GM06990 (cell line): ENCODE measurements around the gene INIP.

ENCODE experiments used
- DNase-seq: peaks from one replicate; pipeline ENCODE4 v3.0.0-alpha.2; 2011; ENCODE audit not compliant: insufficient read length; ENCODE audit errors: extremely low read depth
- H3K27me3 ChIP-seq: replicated peaks from 2 replicates; pipeline ENCODE4 v1.6.0; 2011; ENCODE audit warnings: low read length; ENCODE audit not compliant: control insufficient read depth, insufficient read depth
- H3K36me3 ChIP-seq: 2 replicates; pipeline ENCODE4 v1.5.1; 2011; ENCODE audit warnings: low read length; ENCODE audit not compliant: control insufficient read depth, insufficient read depth
- H3K4me3 ChIP-seq: replicated peaks from 2 replicates; pipeline ENCODE4 v1.5.1; 2011; ENCODE audit warnings: low read depth, mild to moderate bottlenecking, control low read depth, low read length
- CTCF ChIP-seq: IDR thresholded peaks from 2 replicates; pipeline ENCODE4 v1.5.1; 2011; ENCODE audit warnings: low read length, control low read depth, mild to moderate bottlenecking, inconsistent platforms; ENCODE audit not compliant: insufficient read depth, poor library complexity, severe bottlenecking

INIP gene

DNA sequence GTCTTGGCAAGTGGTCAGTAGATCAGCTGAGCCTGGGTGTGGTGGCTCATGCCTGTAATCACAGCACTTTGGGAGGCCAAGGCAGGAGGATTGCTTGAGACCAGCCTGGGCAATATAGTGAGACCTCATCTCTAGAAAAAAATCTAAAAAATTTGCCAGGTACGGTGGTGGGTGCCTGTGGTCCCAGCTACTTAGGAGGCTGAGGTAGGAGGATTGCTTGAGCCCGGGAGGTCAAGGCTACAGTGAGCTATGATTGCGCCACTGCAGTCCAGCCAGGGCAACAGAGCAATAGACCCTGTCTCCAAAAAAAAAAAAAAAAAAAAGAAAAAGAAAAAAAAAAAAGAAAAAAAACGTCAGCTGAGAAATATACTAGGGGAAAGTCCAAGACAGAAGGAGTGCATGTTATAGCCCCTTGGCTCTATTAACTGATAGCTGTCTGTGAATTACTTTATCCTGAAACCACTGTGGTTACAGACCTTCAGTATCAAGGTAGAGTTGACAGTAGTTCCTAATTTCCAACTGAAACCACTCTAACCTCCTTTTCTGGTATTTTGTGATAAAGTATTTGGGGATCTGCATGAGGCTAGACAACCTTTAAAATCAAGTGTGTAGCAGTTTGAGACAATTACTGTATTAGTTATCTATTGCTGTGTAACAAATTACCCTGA lies 2.3 kb upstream of the INIP start:
- TF ChIP-seq CTCF, result no peak
- no peaks in the 10 kb centered on the region for H3K27me3 ChIP-seq

DNA sequence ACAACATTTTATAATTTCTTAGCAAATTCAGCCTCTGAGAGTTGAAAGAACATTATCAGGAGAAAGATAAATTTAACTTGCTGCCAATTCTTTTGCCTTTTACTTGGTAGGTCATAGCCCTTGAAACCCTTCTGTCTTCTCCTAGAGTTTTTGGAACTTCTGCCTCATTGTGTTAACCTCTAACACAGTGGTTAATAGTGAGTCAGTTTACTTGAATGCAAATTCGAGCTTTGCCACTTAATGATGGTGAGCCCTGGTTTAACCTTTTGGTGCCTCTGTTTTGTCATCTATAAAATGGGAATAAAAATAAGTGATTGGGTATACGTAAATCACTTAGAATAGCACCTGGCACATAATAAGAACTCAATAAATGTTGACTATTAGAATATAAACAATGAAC lies 1.8 kb upstream of the INIP start:
- no peak for TF ChIP-seq CTCF
- Histone ChIP-seq H3K27me3 (no peaks in the 10 kb centered on the region), H3K4me3 (no peak overlapping the region), H3K36me3 (no peaks in the 10 kb centered on the region)
- DNase-seq, result no peak

More for the DNA sequence above, 2.3 kb upstream of the INIP start:
- no peak for DNase-seq
- Histone ChIP-seq H3K36me3 (no peaks in the 10 kb centered on the region), H3K4me3 (no peak overlapping the region)

DNA sequence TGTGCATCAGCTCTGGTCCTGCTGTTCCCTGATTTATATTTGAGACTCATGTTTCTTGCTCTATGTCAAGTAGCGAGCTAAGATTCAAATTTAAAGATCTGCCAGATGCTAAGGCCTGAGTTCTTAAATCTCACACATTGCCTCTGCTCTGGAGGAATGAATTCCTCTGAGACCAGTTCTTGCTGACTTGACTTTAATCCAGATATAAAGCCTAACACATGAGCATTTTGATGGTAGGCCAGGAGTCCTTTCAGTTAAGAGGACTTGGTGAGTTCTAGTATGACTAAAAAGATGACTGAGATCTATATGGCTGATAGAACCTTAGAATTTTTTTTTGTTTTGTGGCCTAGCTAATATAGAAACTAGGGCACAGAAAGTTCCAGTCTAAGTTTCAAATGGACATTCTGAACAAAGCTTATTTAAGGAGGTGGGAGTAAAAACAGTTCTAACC lies 1.3 kb upstream of the INIP start:
- no peaks in the 10 kb centered on the region for H3K36me3 ChIP-seq
- no peak for TF ChIP-seq CTCF
- H3K27me3 ChIP-seq, result no peaks in the 10 kb centered on the region
- no peak overlapping the region for H3K4me3 ChIP-seq
- DNase-seq, result peak; percentile 52

DNA sequence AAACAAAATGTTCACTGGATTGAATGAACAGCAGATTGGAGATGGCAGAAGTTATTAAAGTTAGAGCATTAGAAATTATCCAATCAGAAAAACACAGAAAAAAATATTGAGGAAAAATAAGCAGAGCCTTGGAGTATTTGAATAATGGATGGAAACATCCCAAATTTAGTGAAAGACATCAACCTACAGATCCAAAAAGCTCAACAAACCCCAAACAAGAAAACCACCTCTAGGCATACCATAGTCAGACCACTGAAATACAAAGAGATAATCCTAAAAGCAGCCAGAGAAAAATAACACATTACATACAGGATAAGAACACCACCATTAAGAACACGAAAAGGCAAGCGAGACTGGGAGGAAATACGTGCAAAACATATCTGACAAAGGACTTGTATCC lies 5.2 kb downstream of the INIP start:
- no peak for DNase-seq
- H3K4me3 ChIP-seq, result no peak overlapping the region
- no peaks in the 10 kb centered on the region; the same call in 1 of the 2 replicates for H3K36me3 ChIP-seq
- no peaks in the 10 kb centered on the region for H3K27me3 ChIP-seq
- TF ChIP-seq CTCF, result no peak

DNA sequence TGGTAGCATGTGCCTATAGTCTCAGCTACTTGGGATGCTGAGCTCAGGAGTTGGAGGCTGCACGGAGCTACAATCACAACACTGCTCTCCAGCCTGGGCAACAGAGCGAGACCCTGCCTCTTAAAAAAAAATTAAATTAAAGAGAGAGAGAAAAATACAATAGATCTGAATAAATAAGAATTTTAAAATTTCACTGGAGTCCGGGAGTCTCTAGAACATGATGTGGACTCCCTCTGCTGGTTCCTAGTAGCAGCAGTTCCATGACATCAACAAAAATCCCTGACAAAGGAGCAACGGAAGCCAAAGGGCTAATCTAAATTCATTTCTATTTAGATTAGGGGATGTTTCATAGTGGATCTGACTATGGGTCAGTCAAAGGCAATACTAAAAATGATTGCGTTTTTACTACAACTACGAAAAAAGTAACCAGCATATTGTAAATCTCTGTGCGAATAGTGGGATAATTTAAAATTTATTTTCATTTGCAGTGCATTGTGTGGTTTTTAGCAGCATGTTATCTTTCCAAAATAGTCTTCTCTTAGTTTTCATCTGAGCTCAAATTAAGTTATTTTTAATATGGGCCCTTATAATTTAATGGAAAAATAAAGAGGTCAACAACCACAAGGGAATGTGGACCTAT lies 6.7 kb downstream of the INIP start:
- DNase-seq, result no peak
- peak; percentile 41 for TF ChIP-seq CTCF

More for the DNA sequence above, 6.7 kb downstream of the INIP start:
- no peak overlapping the region for H3K4me3 ChIP-seq
- no peaks in the 10 kb centered on the region; the same call in 1 of the 2 replicates for H3K36me3 ChIP-seq
- no peaks in the 10 kb centered on the region for H3K27me3 ChIP-seq
